Endothelial cell of umbilical vein (primary cell): ENCODE data around the gene GRM7. TPM values are rescaled to one million over a fixed set of nuclear protein-coding genes. Genes with fewer than 3 reads are reported as not detected.

Experiments
- BruUV-seq: library from RNA; stranded (reverse); fragments of 400-500 nt; replicated peaks from 2 replicates; lab custom pipeline; 2021; lab: Mats Ljungman, UMichigan
- CTCF ChIA-PET: fragments of 300-600, 350-600 bp; sonication (Branson Sonifier 250); formaldehyde crosslinking; loops from one replicate; lab custom pipeline; 2021; ENCODE audit warnings: antibody characterized with exemption, inconsistent platforms; lab: Charles Lee
- POLR2A ChIA-PET: fragments of 300-600, 350-600 bp; sonication (Branson Sonifier 250); formaldehyde crosslinking; loops from one replicate; lab custom pipeline; 2021; ENCODE audit warnings: antibody characterized with exemption, inconsistent platforms; lab: Charles Lee
- DNase-seq: peaks from one replicate; pipeline ENCODE4 v3.0.0-alpha.2; 2011; ENCODE audit warnings: low read depth, low spot score
- FAIRE-seq: peaks from 2 replicates; lab custom pipeline; 2011; peaks lifted over from hg19 to GRCh38; lab: Jason Lieb, UNC
- H2AFZ ChIP-seq: 2 replicates; pipeline ENCODE4 v1.6.0; 2012; ENCODE audit warnings: low read depth, low read length, control low read depth, inconsistent platforms
- H3K27ac ChIP-seq: 2 replicates; pipeline ENCODE4 v1.5.1; 2011; ENCODE audit warnings: low read depth, mild to moderate bottlenecking, control low read depth, low read length, moderate library complexity; ENCODE audit not compliant: insufficient read depth
- H3K27me3 ChIP-seq, 2 experiments: 2 replicates each; pipeline versions ENCODE4 v1.6.0 to v1.6.1; 2011; ENCODE audit warnings: low read length in 2 of 2, mixed read lengths in 1 of 2; ENCODE audit not compliant: control insufficient read depth in 2 of 2, insufficient read depth in 2 of 2
- H3K36me3 ChIP-seq, 2 experiments: 2 replicates in 1 of 2; 3 replicates in 1 of 2; pipeline ENCODE4 v1.5.1; 2011; ENCODE audit warnings: low read length in 2 of 2, mild to moderate bottlenecking in 1 of 2, moderate library complexity in 1 of 2; ENCODE audit not compliant: control insufficient read depth in 2 of 2, insufficient read depth in 2 of 2; ENCODE audit errors: extremely low read depth in 1 of 2
- H3K4me1 ChIP-seq: 3 replicates; pipeline ENCODE4 v1.5.1; 2011; ENCODE audit warnings: mild to moderate bottlenecking, low read length; ENCODE audit not compliant: control insufficient read depth, insufficient read depth; ENCODE audit errors: extremely low read depth
- H3K4me2 ChIP-seq: 2 replicates; pipeline ENCODE4 v1.6.1; 2011; ENCODE audit warnings: low read length, control low read depth, mixed read lengths; ENCODE audit not compliant: insufficient read depth
- H3K4me3 ChIP-seq, 3 experiments: fragments of 200-600 bp in 1 of 3; sonication (generic), shearing (Covaris generic) in 1 of 3; replicated peaks in 1 of 3; 2 replicates each; pipeline ENCODE4 v1.5.1; 2011 to 2016; ENCODE audit warnings: control low read depth in 3 of 3, low read length in 3 of 3, mild to moderate bottlenecking in 2 of 3, inconsistent platforms in 1 of 3, low read depth in 1 of 3, moderate library complexity in 1 of 3; ENCODE audit not compliant: insufficient read depth in 1 of 3
- H3K79me2 ChIP-seq: 2 replicates; pipeline ENCODE4 v1.6.0; 2012; ENCODE audit warnings: low read length, inconsistent platforms; ENCODE audit not compliant: control insufficient read depth, insufficient read depth
- H3K9ac ChIP-seq: replicated peaks from 2 replicates; pipeline ENCODE3; 2011; ENCODE audit warnings: low read length, control low read depth; ENCODE audit not compliant: insufficient read depth; ENCODE audit errors: extremely low read depth
- H3K9me1 ChIP-seq: replicated peaks from 3 replicates; pipeline ENCODE4 v1.6.0; 2011; ENCODE audit warnings: mild to moderate bottlenecking, low read length; ENCODE audit not compliant: control insufficient read depth, insufficient read depth; ENCODE audit errors: extremely low read depth
- H3K9me3 ChIP-seq: replicated peaks from 2 replicates; pipeline ENCODE4 v1.5.1; 2012; ENCODE audit warnings: low read length, inconsistent platforms; ENCODE audit not compliant: control insufficient read depth, insufficient read depth
- H4K20me1 ChIP-seq: replicated peaks from 2 replicates; pipeline ENCODE3; 2011; ENCODE audit warnings: mild to moderate bottlenecking, low read length; ENCODE audit not compliant: control insufficient read depth, insufficient read depth; ENCODE audit errors: extremely low read depth
- CTCF ChIP-seq, 2 donors: IDR thresholded peaks; 1 replicate in 1 of 2; 2 replicates in 1 of 2; pipeline ENCODE4 v1.5.1; 2011; ENCODE audit warnings: low read length in 2 of 2, mild to moderate bottlenecking in 2 of 2, moderate library complexity in 2 of 2, control low read depth in 1 of 2, inconsistent platforms in 1 of 2, low read depth in 1 of 2; ENCODE audit not compliant: insufficient read depth in 1 of 2; ENCODE audit errors: extremely low read depth in 1 of 2
- EZH2 ChIP-seq: IDR thresholded peaks from 2 replicates; pipeline ENCODE4 v1.6.1; 2012; ENCODE audit warnings: borderline replicate concordance, low read depth, mild to moderate bottlenecking, moderate library complexity, low read length, inconsistent platforms; ENCODE audit not compliant: severe bottlenecking
- FOS ChIP-seq: IDR thresholded peaks from 2 replicates; pipeline ENCODE4 v1.6.1; 2011; ENCODE audit warnings: mild to moderate bottlenecking, low read length, moderate library complexity, borderline replicate concordance; ENCODE audit not compliant: insufficient read depth
- GATA2 ChIP-seq: IDR thresholded peaks from 2 replicates; pipeline ENCODE4 v1.7.0; 2011; ENCODE audit warnings: low read depth, mild to moderate bottlenecking, moderate library complexity, mixed read lengths, low read length; ENCODE audit not compliant: insufficient read length, insufficient read depth
- JUN ChIP-seq: IDR thresholded peaks from 2 replicates; pipeline ENCODE4 v1.6.1; 2011; ENCODE audit warnings: borderline replicate concordance, low read depth; ENCODE audit not compliant: insufficient read length, insufficient read depth
- MAX ChIP-seq: IDR thresholded peaks from 2 replicates; pipeline ENCODE4 v1.6.1; 2011; ENCODE audit not compliant: insufficient read depth, insufficient read length
- MYC ChIP-seq: IDR thresholded peaks from one replicate; pipeline ENCODE4 v1.6.1; 2011; ENCODE audit warnings: mild to moderate bottlenecking, low read depth, low read length
- POLR2A ChIP-seq: IDR thresholded peaks from 2 replicates; pipeline ENCODE4 v1.6.1; 2012; ENCODE audit warnings: low read depth, mild to moderate bottlenecking, control low read depth, low read length
- POLR2AphosphoS5 ChIP-seq: IDR thresholded peaks from 2 replicates; pipeline ENCODE4 v1.6.1; 2012; ENCODE audit warnings: low read depth, mild to moderate bottlenecking, control low read depth, low read length, moderate library complexity; ENCODE audit not compliant: insufficient read depth
- dilution Hi-C: fragments of 300-500 bp; cut with MboI; formaldehyde crosslinking; loops from one replicate; pipeline ENCODE4 v1.15.0; 2019; ENCODE audit warnings: low sequenced_read_pairs; ENCODE audit not compliant: extremely low pct_ligation_motif_present
- intact Hi-C: fragments of 100-400 bp; cut with micrococcal nuclease; formaldehyde crosslinking; loops from one replicate; pipeline ENCODE4 v1.10.0; 2022
- polyA plus RNA-seq, 4 experiments: library from polyadenylated mRNA; depleted of rRNA in 3 of 4; stranded (reverse) in 3 of 4; unstranded in 1 of 4; fragments of >200 nt; gene quantifications; 2 replicates each; pipeline versions ENCODE4 v1.2.1 to v1.2.3, GENCODE V29; 2011 to 2012; ENCODE audit warnings: missing spikeins in 1 of 4
- total RNA-seq: library from RNA; stranded (reverse); gene quantifications from 2 replicates; pipeline ENCODE4 v1.2.3, GENCODE V29; 2021

Gene GRM7
- total and polyA plus RNA-seq, 2 donors (not counting 3 experiments of a cell fraction or from before 2014, with no cell fraction given), result 0.12 TPM; not detected in 1

DNA sequence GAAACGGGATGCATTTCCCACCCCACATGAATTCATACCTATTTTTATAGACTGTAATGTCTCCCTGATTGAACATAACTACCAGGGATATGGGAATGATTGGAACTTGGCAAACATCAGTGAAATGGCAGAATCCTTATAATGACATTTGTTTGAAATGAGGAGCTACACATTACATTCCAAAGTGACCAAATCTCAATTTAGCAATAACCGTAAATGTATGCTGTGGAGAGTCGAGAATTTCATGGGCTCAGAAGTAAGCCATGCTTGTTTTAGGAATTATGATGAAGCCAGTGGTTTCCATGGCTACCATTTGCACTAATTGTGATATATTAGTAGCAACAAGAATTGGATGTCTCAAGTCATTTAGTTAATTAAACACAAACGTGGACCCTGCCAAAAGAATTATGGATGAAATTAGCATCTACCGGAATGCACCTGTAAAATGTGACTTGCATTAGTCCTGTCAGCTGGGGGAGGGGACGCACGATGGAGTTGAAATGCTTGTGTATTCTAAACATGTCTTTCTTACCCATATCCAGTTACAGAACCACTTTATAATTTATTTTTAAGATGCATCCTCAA, 760.2 kb downstream of the GRM7 start:
- Histone ChIP-seq H3K79me2 (no peaks in the 10 kb centered on the region), H3K27ac (no peak overlapping the region), H3K4me2 (no peak overlapping the region), H2AFZ (no peak overlapping the region), H3K9me1 (no peaks in the 10 kb centered on the region), H3K9ac (no peak overlapping the region), H3K36me3 (no peaks in the 10 kb centered on the region), H3K4me3 (no peak overlapping the region), H3K4me1 (no peaks in the 10 kb centered on the region), H4K20me1 (no peaks in the 10 kb centered on the region), H3K27me3 (peaks cover 0 to 1% of the 10 kb centered on the region in 2 experiments), H3K9me3 (no peaks in the 10 kb centered on the region)
- intact Hi-C loops (no loop called here), dilution Hi-C loops (no loop called here)
- DNase-seq, result no peak
- BruUV-seq, result no TSS peak
- TF ChIP-seq POLR2AphosphoS5 (no peak), GATA2 (no peak), CTCF (IDR thresholded peaks at IDR 0.05; ENCODE audit: extremely low read depth in 1 of 2, insufficient read depth in 1 of 2, low read depth in 1 of 2, low read length in 2 of 2) (no peak), EZH2 (no peak)
- CTCF ChIA-PET, result interaction anchor here (1.0 kb wide), 1 partner anchor 9 kb away, joined by 3 read pairs; no protein-coding TSS in a partner anchor
- FAIRE-seq, result no peak
- POLR2A ChIA-PET, result no interaction called here

DNA sequence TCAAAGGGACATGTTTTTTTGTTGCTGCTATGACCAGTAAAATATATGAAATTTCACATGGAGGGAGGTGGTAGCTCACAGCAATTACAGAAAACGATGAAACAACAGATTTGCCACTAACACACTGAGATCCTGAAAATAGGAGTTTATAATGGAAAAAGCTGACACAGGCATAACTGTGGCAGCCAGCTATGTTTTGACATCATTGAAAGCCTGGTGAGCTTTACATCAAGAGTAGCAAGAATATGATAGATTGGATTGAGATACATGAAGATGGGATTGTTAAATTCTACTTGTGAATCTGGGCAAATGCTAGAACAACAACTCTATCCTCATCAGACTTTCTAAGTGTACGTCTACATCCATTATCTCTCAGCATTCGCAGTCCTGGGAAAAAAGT, 760.7 kb downstream of the GRM7 start:
- Histone ChIP-seq H4K20me1 (no peaks in the 10 kb centered on the region), H3K4me1 (no peaks in the 10 kb centered on the region), H3K36me3 (no peaks in the 10 kb centered on the region), H3K79me2 (no peaks in the 10 kb centered on the region), H3K4me3 (no peak overlapping the region), H3K27me3 (peaks cover 0 to 1% of the 10 kb centered on the region in 2 experiments), H3K9me3 (no peaks in the 10 kb centered on the region), H3K4me2 (no peak overlapping the region), H2AFZ (no peak overlapping the region), H3K9me1 (no peaks in the 10 kb centered on the region), H3K9ac (no peak overlapping the region), H3K27ac (no peak overlapping the region)
- FAIRE-seq (no peak), DNase-seq (no peak)
- intact Hi-C loops, result no loop called here
- BruUV-seq, result no TSS peak
- CTCF ChIA-PET, result interaction anchor here (1.0 kb wide), 1 partner anchor 9 kb away, joined by 3 read pairs; no protein-coding TSS in a partner anchor
- dilution Hi-C loops, result no loop called here
- TF ChIP-seq FOS (no peak), CTCF (IDR thresholded peaks at IDR 0.05; ENCODE audit: extremely low read depth in 1 of 2, insufficient read depth in 1 of 2, low read depth in 1 of 2, low read length in 2 of 2) (no peak), EZH2 (no peak), GATA2 (no peak), MAX (no peak), POLR2AphosphoS5 (no peak), MYC (no peak), JUN (no peak), POLR2A (no peak)
- POLR2A ChIA-PET, result no interaction called here
